HG03066 (cell line): Measurements from ENCODE around the gene TSPAN9.

Source experiments
- ATAC-seq: cut with Tn5 transposase; IDR thresholded peaks from one replicate; pipeline ENCODE4 v1.9.1; 2021; ENCODE audit warnings: low read depth; ENCODE audit not compliant: unreplicated experiment

Gene TSPAN9

DNA sequence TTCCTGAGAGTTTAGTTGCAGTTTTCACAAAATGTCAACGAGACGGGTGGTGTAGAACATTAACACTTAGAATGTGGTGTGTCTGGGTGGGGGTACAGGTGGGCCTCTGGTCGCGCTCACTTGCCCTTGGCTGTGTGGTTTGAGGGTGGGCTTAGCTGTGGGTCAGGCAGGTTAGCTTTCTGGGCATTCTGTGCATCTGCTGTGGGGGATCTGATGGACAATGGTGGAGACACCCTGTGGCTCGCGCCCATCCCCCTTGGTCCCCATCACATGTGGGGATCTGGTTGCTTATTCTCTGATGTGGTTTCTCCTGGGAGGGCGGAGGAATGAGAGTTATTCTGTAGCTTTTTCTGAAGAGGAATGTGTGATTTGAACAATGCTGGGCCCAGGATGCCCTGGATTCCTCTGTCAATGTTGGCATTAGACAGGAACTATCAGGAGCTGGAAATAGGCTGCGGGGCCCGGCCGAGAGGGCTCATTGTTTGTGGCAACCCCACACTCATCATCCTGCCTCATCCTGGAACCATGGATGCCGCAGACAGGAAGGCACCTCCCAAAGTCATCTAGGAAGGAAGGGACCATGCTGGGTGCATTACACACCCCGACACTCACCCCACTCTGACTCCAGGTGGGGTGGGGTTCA, 101.6 kb downstream of the TSPAN9 start:
- ATAC-seq = no peak

DNA sequence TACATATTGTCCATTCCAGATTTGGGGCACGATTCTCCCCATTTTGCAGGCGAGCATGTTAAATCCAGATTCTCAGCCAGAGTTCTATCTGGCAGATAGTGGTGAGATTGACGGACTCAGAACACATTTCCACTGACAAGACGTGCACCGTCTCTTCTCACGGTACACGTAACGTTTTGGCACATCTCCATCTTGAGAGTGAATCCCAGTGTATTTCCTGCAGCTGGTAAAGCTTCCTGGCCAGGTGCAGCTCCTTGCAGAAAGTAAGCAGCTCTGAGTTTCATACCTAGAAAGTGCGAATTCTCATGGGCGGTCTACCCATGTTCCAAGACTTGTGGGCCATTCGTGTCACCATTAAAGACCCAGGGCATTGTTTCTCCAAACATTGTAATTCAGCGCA, 102.6 kb downstream of the TSPAN9 start:
- no peak for ATAC-seq

DNA sequence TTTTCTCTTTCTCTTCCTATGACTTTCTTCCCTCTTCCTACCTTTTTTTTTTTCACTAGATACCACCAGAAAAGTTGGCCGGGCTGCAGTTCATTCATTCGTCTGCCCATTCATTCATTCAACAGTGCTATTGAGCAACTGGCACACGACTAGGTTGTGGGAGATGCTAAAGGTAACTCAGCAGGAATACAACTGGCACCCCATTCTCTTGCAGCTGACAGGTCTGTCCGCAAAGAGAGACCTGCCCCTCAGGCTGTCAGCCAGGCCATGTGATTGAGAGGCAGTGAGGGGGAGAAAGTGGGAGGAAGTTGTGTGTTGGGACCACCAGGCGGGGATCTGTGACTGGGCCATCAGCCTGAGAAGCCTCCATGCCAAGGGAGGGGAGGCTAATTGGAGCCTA, 105.2 kb downstream of the TSPAN9 start:
- ATAC-seq = no peak

DNA sequence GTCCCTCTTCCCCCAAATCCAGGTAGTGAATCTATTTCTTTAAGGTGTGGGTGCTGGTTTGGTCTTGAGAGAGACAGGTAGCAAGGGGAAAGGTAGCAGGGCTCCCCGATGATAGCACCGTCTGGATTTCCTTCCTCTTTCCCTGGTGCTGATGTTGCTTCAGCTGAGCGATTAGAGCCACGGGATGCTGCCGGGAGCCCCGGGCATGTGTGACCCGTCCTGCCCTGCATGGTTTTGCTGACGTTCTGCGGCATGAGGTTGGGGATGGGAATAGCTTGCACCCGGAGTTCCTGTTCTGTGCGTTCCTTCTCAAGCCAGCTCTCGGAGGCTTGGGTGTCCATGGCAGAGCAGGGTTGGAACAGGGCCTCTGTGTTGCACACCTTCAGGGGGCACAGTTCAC, 107.3 kb downstream of the TSPAN9 start:
- no peak for ATAC-seq

DNA sequence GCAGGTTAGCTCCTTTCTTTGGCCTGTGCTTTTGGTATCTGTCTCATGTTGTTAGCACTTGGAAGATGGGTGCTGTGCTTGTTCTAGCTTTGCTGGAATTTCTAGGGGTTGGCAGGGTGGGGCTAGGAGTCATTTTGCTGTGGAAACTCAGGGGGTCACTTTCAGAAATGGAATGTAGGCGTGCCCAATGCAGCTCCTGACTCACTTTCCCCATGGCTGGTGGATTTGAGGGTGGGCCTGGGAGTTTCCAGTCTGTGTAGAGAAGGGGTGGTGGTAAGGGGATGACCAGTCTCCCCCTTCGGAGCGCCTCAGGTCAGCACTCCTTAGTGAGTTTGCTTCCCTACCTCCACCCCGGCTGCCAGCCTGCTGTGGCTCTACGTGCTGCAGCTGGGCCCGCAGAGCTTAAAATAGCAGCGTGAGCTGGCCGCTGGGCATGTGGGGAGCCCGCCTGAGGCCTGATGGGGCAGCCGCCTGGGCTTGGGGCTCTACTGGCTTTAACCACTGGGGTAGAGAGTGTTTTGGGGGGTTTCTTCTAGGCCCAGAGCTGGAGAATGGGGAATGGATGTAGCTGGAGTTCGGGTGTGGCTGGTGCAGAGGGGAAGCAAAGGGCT, 108.2 kb downstream of the TSPAN9 start:
- no peak for ATAC-seq

DNA sequence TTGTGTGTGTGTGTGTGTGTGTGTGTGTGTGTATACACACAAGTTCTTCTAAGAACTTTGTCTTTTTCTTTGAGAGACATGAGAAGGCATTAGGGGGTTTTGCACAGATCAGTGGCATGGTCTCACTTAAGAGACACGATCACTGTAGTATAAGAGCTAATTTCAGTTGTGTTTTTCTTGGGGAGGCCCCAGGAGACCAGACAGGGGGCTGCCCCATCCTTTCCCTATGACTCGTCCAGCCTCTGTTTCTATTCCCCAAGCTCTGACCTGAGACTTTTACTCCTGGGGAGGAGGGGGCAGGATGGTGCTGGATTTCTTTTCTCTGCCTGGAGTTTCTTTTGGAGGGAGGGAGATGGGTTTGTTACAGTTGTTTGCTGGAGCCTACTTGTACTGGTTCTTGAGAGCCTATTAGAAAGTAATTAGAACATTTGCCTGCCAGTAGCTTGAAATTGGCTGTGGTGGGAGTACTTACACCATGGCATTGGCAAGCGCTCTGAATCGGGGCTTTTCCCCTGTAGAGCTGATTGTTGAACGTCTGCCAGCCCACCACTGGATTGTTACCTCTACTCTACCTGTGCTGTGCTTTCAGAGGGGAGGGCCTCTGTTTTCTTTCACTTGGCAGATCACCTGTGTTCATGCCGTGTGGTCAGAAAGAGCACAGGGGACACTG, 109.5 kb downstream of the TSPAN9 start:
- ATAC-seq = no peak

DNA sequence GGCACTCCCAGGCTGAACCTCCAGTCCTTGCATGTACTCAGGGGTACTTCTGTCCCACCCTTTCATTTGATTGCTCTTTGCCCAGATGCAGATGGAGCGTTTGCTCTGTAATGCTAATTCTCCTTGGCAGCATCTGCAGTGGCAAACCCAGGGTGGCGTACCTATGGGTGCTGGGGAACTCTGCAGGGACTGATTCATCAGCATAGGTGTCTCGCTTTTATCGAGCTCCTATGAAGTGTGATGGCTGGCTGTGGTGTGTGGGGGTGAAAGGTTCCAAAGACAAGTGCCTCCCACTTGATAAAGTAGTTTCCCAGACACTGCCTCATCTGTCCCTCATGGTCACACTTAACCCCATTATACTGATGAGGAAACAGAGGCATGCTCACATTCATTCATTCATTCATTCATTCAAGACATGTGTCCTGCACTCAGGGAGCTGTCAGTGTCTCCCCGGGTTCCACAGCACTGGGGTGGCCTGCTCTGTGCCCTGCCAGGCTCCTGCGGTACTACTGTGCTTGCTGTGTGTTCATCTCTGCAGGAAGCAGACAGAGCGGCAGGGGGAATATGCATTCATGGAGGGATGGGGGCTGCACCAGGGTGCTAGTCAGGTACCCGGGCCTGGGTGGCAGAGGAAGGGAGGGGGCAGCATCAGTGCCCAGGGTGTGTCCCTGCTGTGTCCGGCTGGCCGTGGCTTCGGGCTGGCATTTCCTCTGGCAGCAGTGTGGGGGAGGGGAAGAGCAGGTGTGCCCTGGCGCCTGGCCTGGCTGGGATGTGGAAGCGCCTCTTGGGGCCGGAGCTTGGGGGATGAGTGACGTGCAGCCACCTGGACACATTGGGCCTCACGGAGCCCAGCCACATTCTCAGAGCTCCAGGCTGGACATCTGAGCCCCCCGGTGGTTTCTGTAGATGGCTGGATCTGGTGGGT, 110.9 kb downstream of the TSPAN9 start:
- no peak for ATAC-seq

DNA sequence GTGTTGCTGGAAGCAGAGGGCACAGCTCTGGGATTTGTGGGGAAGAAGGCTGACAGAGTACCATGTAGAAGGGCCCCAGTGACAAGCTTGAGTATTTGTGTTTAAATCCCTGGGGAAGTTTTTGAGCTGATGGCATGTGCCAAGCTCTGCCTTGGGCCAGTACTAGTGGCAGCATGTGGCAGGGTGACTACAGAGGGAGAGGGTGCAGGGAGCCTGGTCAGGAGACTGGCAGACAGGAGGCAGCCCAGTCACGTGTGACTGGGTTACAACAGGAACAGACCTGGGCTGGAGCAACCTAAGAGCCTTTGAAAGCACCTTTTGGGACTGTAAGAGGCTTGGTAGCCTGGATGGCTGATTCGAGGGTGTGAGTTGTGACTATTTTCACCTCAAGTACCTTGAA, 112.1 kb downstream of the TSPAN9 start:
- no peak for ATAC-seq

DNA sequence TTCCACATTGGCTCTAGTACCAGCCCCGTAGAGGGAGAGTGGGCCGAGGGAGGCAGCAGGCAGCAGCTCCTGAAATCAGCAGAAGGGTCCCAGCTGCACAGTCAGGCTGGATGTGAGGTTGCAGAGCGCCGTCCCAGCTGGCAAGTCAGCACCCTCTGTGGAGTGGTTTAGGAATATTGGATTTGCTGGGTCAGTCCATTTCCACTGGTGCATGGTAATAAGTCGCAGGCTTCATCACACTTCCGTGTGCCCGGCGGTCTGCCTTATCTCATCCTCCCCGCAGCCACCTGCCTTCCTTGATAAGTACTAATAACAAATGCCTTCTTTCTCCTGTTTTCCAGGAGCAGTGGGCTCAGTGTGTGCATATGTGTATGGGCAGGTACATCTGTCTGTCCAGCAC, 112.9 kb downstream of the TSPAN9 start:
- no peak for ATAC-seq

DNA sequence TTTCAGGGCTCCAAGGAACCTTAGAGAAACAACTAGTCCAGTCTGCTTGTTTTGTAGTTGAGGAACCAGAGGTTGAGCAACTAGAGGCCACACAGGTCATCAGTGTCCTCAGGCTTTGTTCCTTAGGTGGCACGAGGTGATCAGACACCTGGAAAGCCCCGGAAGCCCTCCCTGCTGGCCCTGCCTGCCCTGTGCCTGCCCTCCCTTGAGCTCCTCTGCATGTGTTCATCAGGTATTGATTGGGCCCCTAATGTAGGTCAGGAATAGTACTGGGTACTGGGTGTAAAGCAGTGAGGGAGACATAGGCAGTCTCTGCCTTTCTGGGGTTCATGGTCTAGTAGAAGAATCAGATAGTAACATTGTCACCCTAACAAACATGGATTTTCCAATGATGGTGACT, 114.3 kb downstream of the TSPAN9 start:
- no peak for ATAC-seq

DNA sequence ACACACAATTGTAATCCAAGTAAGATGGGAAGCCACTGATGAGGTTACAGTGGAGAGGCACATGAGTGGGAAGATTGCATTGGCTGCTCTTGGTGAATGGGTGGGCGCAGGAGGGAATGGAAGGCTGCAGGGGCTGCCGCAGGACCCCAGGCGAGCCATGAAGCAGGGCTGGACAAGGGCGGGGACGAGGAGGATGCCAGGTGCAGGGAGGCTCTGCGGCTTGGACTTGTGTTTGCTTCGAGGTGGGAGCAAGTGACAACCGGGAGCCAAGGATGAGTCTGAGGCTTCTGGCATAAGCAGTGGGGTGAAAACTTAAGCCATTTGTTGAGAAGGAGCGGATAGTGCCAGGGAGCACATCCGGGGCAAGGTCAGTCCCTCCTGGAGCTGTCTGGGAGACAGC, 115.0 kb downstream of the TSPAN9 start:
- ATAC-seq = no peak

DNA sequence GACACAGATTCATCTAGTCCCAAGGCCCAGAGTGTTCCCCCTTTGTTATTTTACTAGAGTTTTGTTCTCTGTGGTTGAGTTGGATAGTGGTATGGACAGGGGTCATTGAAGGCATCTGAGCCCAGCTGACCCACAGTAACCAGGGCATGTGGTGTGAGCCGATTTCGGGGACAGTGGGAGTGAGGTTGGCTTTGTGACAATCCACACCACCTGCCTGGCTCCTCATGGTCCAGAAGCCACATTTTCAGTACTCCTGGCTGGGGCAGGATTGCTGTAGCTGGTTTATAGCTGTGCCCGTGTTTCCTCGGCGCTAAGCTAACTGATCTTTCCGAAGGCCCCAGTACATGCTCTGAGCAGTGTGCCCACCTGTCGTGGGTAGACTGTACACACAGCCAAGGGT, 116.0 kb downstream of the TSPAN9 start:
- no peak for ATAC-seq

DNA sequence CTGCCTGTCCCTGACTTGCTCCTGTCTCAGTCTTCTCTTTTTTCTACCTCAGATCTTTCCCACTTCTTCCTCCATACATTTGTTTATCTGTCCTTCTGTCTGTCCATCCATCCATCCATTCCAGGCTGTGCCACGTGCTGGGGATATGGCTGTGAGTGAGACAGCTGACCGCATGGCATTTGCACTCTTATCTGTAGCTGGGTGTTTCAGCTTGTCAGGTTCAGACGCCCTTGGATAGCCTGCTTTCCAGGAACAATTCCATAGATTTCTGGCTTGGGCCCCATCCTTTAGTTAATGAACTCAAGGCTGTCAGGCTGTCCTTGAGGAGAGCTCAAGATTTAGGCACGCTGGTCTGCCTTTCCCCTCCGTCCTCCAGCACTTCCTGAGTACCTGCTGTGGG, 116.6 kb downstream of the TSPAN9 start:
- ATAC-seq = no peak

DNA sequence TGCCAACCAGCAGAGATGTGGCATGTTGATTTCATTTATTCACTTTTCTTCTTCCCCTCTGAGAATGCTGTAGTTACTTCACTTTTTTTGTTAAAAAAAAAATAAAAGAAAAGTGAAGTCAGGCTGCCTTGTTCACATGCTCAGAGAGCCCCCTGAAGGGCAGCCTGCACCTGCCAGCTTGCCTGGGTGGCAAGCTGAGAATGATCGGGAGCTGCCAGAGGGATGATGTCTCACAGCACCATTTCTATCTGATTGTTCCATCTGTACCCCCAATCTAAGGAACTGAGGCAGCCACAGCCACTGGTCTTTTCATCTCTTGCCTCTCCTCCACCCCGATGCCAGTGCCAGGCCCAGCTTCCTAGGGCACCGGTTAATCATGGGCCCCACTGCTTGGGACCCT, 118.2 kb downstream of the TSPAN9 start:
- no peak for ATAC-seq

DNA sequence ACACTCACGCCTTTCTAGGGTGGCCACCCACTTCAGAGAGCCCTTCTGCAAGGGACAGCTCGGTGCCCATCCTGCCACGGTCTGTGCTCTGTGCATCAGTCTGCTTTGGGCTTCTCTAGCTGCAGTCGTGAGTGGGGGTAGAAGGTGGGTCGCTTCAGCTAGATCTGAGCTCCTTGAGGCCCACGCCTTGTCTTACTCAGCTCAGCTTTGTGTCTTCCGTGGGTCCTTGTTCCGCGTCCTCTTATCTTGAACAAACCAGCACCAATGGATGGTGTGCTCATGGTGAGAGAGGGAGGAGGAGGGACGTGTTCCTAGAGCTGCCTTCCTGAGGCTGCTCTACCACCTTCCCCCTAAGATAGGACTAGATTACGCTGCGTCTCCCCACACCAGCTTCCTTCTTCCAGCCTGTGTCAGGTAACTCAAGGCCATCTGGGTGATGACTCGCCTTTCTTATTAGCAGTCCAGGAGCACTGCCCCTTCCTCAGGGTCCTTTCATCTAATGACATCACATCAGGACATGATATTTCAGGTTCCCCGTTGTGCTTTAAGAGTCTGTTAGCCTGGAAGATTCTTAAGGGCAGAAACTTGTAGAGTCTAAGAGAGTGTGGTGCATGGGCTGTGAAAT, 118.8 kb downstream of the TSPAN9 start:
- ATAC-seq = no peak

DNA sequence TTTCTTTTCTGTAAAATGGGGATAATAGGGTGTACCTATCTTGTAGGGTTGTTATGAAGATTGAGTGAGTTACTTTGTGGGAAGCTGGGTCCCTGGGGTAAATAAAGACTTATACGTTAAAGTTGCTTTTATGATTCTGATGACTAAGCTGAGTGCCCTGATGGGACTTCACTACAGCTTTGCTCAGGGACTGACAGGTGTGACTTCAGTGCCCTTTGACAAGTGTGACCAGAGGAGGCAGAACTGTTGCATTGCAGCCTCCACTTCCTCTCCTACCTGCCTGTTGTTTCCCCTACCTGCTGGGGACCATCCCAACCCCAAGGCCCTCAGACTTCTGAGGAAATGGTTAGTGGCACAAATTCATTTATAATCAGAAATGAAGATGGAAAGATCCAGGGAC, 119.3 kb downstream of the TSPAN9 start:
- ATAC-seq = no peak

DNA sequence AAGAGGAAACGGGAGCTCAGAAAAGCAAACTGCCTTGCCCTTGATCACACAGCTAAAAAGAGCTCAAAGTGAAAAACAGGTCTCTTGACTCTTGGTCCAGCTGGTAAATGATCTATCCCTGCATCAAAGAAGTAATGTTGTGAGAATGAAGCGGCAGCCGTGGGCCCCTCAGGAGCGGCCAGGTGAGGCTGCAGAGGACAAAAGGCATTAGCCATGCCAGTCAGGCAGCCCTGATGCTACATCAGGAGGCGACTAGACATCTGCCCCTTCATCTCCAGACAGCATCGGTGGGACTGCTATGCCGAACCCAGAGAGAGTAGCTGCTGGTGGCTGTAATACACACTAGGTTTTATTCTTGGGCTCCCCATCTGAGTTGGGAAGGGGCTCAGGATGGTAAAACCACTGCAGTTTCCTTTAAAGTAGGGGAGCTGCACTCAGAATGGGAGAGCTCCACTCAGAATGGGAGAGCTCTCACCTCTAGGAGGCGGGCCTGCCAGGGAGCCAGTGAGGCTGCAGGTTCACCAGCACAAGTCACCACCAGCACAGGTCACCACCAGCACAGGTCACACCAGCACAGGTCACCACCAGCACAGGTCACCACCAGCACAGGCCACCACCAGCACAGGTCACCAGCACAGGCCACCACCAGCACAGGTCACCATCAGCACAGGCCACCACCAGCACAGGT, 120.1 kb downstream of the TSPAN9 start:
- ATAC-seq = no peak

DNA sequence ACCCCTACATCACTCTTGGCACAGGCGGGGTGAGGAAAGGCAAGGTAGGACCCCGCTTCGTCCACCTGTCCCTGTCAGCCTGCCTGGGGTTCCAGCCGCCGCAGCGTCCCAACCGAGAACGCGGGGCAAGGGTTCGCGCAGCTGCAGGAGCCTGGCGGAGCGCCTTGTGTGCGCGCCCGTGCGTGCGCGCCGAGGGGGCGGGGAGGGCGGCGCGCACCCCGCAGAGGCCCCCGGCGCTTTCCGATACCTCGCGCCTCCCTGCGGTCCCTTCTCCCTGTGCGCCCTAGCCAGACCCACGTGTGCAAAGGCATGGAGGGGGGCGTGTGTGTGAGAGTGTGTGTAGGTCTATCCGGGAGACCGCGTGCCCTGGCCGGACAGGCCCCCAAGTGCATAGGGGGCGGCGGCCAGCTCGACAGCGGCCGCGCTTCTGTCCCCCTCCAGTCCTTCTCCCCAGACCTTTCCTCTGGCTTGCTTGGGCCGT, 122.4 kb downstream of the TSPAN9 start:
- no peak for ATAC-seq

DNA sequence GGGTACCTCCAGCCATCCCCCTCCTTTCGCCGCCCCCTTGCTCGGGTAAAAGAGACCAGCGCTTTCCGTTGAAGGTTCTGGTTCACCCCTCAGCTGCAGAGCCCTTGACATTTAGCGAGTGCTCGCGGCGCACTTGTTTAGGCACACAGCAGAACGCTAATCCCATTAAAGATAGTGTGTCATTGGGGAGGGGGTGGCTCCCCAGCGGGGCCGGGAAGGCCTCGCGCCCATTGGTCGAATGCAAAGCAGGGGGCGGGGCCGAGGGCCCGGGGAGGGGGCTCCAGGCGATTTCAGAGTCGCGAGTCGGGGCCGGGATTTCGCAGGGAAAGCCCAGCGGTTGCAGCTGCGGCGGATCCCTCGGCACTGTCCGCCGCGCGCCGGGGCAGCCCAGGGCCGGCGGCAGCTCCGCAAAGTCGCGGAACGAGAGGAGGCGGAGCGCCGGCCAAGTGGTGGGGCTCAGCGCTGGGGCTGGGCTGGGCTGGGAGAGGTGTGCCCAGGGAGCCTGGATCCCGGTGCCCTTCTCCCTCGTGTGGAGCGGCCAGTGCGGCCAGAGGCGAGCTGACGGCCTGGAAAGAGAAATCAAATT, 122.9 kb downstream of the TSPAN9 start:
- ATAC-seq = no peak

DNA sequence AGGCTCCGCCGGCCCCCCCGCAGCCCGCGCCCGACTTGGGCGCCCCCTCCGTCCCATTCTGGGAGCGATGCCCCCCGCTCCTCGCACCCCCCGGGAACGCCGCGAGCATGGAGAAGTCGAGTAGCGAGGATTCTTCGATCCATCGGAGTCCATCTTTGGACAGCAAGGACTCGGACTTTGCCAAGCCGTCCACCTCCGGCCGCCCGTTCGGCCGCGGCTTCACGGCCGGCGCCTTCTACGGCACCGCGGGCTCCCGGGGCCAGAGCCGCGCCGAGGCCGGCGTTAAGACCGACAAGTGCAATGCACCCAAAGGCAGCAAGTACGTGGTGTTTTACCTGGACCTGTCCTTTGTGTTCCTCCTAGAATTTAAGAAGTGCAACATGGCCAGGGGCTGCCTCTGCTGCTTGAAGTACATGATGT, 123.6 kb downstream of the TSPAN9 start:
- ATAC-seq = no peak
